GM12878 (cell line): ENCODE results near the gene NR1D2. TPM values are rescaled to one million over a fixed set of nuclear protein-coding genes. Genes with fewer than 3 reads are reported as not detected.

ENCODE experiments used
- HCFC1 ChIP-seq: fragments of 150-350 bp; IDR thresholded peaks from 2 replicates; pipeline ENCODE4 v1.6.1; 2014; ENCODE audit warnings: low read length
- HDAC2 ChIP-seq: fragments of 200-600 bp; sonication (generic); IDR thresholded peaks from 2 replicates; pipeline ENCODE4 v1.6.1; 2017
- IKZF2 ChIP-seq, 2 experiments: fragments of 450-650 bp; IDR thresholded peaks; 2 replicates each; pipeline ENCODE4 v1.6.1; 2017; ENCODE audit warnings: mild to moderate bottlenecking in 2 of 2, moderate library complexity in 2 of 2
- IRF4 ChIP-seq: IDR thresholded peaks from 2 replicates; pipeline ENCODE4 v1.6.1; 2011; ENCODE audit warnings: low read depth, low read length
- KLF5 ChIP-seq: fragments of 450-650 bp; IDR thresholded peaks from 2 replicates; pipeline ENCODE4 v1.6.1; 2014; ENCODE audit warnings: mild to moderate bottlenecking; ENCODE audit not compliant: partially characterized antibody
- RAD51 ChIP-seq: fragments of 450-650 bp; IDR thresholded peaks from 2 replicates; pipeline ENCODE4 v1.6.1; 2016; ENCODE audit warnings: moderate library complexity, mild to moderate bottlenecking, inconsistent platforms
- polyA plus RNA-seq, 11 experiments: library from polyadenylated mRNA; depleted of rRNA in 4 of 11; unstranded in 6 of 11; stranded (reverse) in 5 of 11; fragments of >200 nt; fragmentation: Nextera tagmentation in 4 of 11; fragmentation: Illumina TruSeq in 1 of 11; extraction: Ambion mirVana in 4 of 11; extraction: Trizol in 1 of 11; gene quantifications; 1 replicate in 1 of 11; 2 replicates in 10 of 11; pipeline versions ENCODE4 v1.2.1 to v1.2.3, GENCODE V29; 2011 to 2016; ENCODE audit warnings: inconsistent platforms in 2 of 11, missing spikeins in 2 of 11, low read depth in 1 of 11
- total RNA-seq, 4 experiments: library from RNA; depleted of rRNA in 3 of 4; stranded (reverse); fragments of >200 nt in 3 of 4; fragmentation: Illumina TruSeq in 1 of 4; extraction: Trizol in 1 of 4; gene quantifications; 2 replicates each; pipeline versions ENCODE4 v1.2.1 to v1.2.3, GENCODE V29; 2013 to 2021
- TF ChIP-seq, protein P1 (sequence below): IDR thresholded peaks from 2 replicates; pipeline ENCODE4 v1.6.1; 2012; ENCODE audit warnings: low read depth, low read length, improper control_type of control experiment
- TF ChIP-seq, protein P2 (sequence below): fragments of 450-650 bp; IDR thresholded peaks from 2 replicates; pipeline ENCODE4 v1.6.1; 2017; ENCODE audit warnings: low read depth, mild to moderate bottlenecking, moderate library complexity
- TF ChIP-seq, protein P3 (sequence below): fragments of 450-650 bp; IDR thresholded peaks from 2 replicates; pipeline ENCODE4 v1.6.1; 2017; ENCODE audit warnings: mild to moderate bottlenecking, low read depth, inconsistent platforms; ENCODE audit not compliant: poor library complexity, severe bottlenecking

NR1D2 gene
- total and polyA plus RNA-seq, 10 of the 15 experiments (the other 5 are each of a cell fraction or from before 2014, with no cell fraction given) = 0.67 to 5.3 (median 2.6) TPM

DNA sequence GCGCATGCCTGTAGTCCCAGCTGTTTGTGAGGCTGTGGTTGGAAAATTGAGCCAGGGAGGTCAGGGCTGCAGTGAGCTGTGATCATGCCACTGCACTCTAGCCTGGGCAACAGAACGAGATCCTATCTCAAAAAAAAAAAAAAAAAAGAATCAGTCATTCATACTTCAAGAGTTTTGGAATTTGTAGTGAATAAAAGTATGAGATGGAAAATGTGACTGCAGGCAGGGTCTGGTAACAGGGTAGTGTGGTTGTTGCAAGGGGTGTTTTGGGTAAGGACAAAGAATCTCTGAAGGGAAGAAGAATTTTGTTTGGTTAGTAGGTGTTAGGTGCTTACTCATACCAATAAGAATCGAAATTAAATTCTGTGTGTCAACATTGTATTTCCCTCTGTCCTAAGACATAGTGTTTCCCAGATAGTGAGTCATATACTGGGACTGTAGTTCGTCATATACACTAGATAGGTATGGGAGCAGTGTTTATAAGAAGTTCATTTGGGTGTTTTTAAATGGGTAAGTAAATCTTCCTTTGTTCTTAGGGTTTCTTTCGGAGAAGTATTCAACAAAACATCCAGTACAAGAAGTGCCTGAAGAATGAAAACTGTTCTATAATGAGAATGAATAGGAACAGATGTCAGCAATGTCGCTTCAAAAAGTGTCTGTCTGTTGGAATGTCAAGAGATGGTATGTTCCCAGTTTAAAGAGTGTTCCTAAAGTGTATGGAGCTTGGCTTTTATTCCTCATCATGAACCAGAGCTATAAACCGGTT, 14.2 kb downstream of the NR1D2 start (continued):
- TF ChIP-seq, protein P1, sequence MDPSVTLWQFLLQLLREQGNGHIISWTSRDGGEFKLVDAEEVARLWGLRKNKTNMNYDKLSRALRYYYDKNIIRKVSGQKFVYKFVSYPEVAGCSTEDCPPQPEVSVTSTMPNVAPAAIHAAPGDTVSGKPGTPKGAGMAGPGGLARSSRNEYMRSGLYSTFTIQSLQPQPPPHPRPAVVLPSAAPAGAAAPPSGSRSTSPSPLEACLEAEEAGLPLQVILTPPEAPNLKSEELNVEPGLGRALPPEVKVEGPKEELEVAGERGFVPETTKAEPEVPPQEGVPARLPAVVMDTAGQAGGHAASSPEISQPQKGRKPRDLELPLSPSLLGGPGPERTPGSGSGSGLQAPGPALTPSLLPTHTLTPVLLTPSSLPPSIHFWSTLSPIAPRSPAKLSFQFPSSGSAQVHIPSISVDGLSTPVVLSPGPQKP = no peak
- no peak for TF ChIP-seq RAD51
- TF ChIP-seq, protein P2, sequence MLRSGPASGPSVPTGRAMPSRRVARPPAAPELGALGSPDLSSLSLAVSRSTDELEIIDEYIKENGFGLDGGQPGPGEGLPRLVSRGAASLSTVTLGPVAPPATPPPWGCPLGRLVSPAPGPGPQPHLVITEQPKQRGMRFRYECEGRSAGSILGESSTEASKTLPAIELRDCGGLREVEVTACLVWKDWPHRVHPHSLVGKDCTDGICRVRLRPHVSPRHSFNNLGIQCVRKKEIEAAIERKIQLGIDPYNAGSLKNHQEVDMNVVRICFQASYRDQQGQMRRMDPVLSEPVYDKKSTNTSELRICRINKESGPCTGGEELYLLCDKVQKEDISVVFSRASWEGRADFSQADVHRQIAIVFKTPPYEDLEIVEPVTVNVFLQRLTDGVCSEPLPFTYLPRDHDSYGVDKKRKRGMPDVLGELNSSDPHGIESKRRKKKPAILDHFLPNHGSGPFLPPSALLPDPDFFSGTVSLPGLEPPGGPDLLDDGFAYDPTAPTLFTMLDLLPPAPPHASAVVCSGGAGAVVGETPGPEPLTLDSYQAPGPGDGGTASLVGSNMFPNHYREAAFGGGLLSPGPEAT = no peak
- no peak for TF ChIP-seq IKZF2 (IDR thresholded peaks at IDR 0.05)
- TF ChIP-seq KLF5 = no peak
- TF ChIP-seq HDAC2 = no peak
- TF ChIP-seq IRF4 = no peak
- no peak for TF ChIP-seq HCFC1
- TF ChIP-seq, protein P3, sequence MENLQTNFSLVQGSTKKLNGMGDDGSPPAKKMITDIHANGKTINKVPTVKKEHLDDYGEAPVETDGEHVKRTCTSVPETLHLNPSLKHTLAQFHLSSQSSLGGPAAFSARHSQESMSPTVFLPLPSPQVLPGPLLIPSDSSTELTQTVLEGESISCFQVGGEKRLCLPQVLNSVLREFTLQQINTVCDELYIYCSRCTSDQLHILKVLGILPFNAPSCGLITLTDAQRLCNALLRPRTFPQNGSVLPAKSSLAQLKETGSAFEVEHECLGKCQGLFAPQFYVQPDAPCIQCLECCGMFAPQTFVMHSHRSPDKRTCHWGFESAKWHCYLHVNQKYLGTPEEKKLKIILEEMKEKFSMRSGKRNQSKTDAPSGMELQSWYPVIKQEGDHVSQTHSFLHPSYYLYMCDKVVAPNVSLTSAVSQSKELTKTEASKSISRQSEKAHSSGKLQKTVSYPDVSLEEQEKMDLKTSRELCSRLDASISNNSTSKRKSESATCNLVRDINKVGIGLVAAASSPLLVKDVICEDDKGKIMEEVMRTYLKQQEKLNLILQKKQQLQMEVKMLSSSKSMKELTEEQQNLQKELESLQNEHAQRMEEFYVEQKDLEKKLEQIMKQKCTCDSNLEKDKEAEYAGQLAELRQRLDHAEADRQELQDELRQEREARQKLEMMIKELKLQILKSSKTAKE = no peak
